ENCODE results near the gene CST4.

GRCh38 chr20:23645575-23645974, 43.3 kb downstream of the CST4 start:
- TF ChIP-seq POLR2AphosphoS5 (IDR thresholded peaks at IDR 0.05; ENCODE audit: low read depth, low read length) = no peak
- TF ChIP-seq REST (IDR thresholded peaks at IDR 0.05; ENCODE audit: insufficient read depth in 1 of 2, low read depth in 2 of 2, low read length in 2 of 2) = no peak
- TF ChIP-seq TAF1 (IDR thresholded peaks at IDR 0.05; ENCODE audit: borderline replicate concordance, insufficient read depth, low read length) = no peak
- no peak for TF ChIP-seq SIN3A (IDR thresholded peaks at IDR 0.05; ENCODE audit: borderline replicate concordance, insufficient read depth, low read length)

All from PFSK-1 (cell line).